Astrocyte of the cerebellum (primary cell): Measurements from ENCODE around the gene SLC36A3.

Experiments
- DNase-seq: peaks from one replicate; pipeline ENCODE4 v3.0.0-alpha.2; 2011; ENCODE audit warnings: low read depth
- H3K4me3 ChIP-seq: 2 replicates; pipeline ENCODE4 v1.5.1; 2011; ENCODE audit warnings: mild to moderate bottlenecking, low read depth, low read length, moderate library complexity
- CTCF ChIP-seq: IDR thresholded peaks from 2 replicates; pipeline ENCODE4 v1.5.1; 2012; ENCODE audit warnings: low read length, low read depth, moderate library complexity, mild to moderate bottlenecking; ENCODE audit errors: missing control alignments
- in situ Hi-C: cut with HindIII; loops from 2 replicates; pipeline ENCODE4 v1.10.0; 2017; ENCODE audit warnings: low sequenced_read_pairs

SLC36A3 gene

GRCh38 chr5:151295138-151295537, 8.4 kb downstream of the SLC36A3 start:
- in situ Hi-C loops = no loop called here
- DNase-seq = no peak
- no peak overlapping the region for H3K4me3 ChIP-seq
- no peak for TF ChIP-seq CTCF

GRCh38 chr5:151293624-151294023, 9.9 kb downstream of the SLC36A3 start:
- in situ Hi-C loops = no loop called here
- DNase-seq = no peak
- no peak overlapping the region for H3K4me3 ChIP-seq
- TF ChIP-seq CTCF = no peak

GRCh38 chr5:151288180-151288579, 15.4 kb downstream of the SLC36A3 start:
- in situ Hi-C loops = no loop called here
- no peak for DNase-seq
- TF ChIP-seq CTCF = no peak
- no peak overlapping the region for H3K4me3 ChIP-seq

- no peak for DNase-seq
- in situ Hi-C loops = no loop called here
- no peak for TF ChIP-seq CTCF
- no peak overlapping the region for H3K4me3 ChIP-seq
Observed at GRCh38 chr5:151286246-151286645, 17.3 kb downstream of the SLC36A3 start.

GRCh38 chr5:151285683-151286082, 17.9 kb downstream of the SLC36A3 start:
- H3K4me3 ChIP-seq = no peak overlapping the region
- no peak for TF ChIP-seq CTCF
- DNase-seq = no peak
- in situ Hi-C loops = no loop called here

- in situ Hi-C loops = no loop called here
- DNase-seq = no peak
- H3K4me3 ChIP-seq = no peak overlapping the region
- no peak for TF ChIP-seq CTCF
Observed at GRCh38 chr5:151284392-151284967, 19.1 kb downstream of the SLC36A3 start.
